Astrocyte of the cerebellum (primary cell): Measurements from ENCODE around the gene CCDC172.

Experiments
- DNase-seq: peaks from one replicate; pipeline ENCODE4 v3.0.0-alpha.2; 2011; ENCODE audit warnings: low read depth
- H3K4me3 ChIP-seq: 2 replicates; pipeline ENCODE4 v1.5.1; 2011; ENCODE audit warnings: mild to moderate bottlenecking, low read depth, low read length, moderate library complexity
- CTCF ChIP-seq: IDR thresholded peaks from 2 replicates; pipeline ENCODE4 v1.5.1; 2012; ENCODE audit warnings: low read length, low read depth, moderate library complexity, mild to moderate bottlenecking; ENCODE audit errors: missing control alignments
- in situ Hi-C: cut with HindIII; loops from 2 replicates; pipeline ENCODE4 v1.10.0; 2017; ENCODE audit warnings: low sequenced_read_pairs

Gene CCDC172

DNA sequence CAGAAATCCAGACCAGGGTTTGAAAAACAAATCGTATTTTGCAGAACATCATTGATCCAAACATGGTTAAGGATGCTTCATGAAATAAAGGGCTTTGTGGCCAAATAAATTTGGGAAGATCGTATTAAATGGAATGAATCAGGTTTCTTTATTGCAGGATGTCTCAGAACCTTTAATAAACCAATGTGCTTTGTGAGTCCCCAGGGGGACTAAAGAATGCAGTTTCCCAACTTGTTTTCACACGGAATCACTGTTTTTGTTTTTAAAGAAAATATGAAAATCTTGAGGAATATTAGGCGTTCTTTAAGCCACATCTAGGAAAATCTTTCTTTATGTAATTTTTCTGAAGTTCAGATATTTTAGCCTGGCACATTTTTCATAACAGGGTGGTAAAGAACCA is 16.8 kb upstream of the CCDC172 start:
- TF ChIP-seq CTCF = no peak
- H3K4me3 ChIP-seq = no peak overlapping the region
- in situ Hi-C loops = no loop called here
- no peak for DNase-seq

- no peak for TF ChIP-seq CTCF
- in situ Hi-C loops = no loop called here
- no peak overlapping the region for H3K4me3 ChIP-seq
- DNase-seq = no peak
These were observed 13.2 kb upstream of the CCDC172 start for GRCh38 chr10:116311016-116311415.

DNA sequence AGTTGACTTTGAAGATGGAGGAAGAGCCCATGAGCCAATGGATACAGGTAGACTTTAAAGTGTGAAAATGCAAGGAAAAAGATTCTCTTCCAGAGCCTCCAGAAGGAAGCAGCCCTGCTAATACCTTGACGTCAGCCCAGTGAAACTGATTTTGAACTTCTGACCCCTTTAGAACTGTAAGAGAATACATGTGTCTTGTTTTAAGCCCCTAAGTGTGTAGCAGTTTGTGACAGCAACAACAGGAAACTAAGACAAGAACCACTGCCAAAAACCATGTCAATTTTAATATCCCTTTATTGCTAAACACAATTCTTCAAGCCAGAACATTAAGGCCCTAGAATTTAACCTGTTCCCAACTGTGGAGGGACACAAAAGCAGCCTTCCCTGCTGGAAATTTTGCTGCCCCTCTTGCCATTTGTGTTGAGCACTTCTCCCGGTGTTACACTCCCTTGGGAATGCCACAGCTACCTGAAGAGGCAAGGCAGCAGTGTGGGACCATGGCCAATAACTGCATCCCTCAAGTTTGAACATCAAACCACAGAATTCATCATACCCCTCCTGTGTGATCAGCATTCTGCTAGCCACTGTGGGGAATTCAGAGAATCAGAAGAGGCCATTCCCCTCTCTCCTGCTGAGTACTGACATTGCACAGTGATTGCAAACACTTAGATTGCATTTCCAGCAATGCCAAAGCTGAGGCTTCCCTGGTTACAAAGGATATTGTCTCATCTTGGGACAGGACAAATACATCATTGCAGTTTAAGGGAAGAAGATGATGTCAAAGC is 12.3 kb upstream of the CCDC172 start:
- TF ChIP-seq CTCF = no peak
- H3K4me3 ChIP-seq = no peak overlapping the region
- peak; percentile 11 for DNase-seq
- in situ Hi-C loops = no loop called here

GRCh38 chr10:116312548-116312947 is 11.7 kb upstream of the CCDC172 start:
- DNase-seq = no peak
- no peak for TF ChIP-seq CTCF
- in situ Hi-C loops = no loop called here
- no peak overlapping the region for H3K4me3 ChIP-seq

DNA sequence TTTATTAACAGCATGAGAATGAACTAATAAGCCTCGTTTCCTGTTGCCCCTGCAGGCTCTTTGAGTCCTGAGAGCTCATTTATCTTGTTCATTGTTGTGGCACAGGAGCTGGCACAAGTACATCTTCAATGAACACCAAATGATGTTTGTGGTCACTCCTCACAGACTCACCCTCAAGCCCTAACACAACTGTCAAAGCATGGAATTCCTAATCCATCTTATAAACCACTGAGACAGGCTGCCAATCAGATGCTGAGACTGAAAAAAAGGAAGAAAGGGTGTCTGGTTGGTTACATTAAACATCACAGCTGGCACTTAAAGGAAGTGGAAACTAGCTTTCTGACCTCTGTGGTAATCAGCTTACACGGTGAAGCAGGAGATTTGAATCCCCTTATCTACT is 7.7 kb upstream of the CCDC172 start:
- peak; percentile 43 for DNase-seq
- no peak overlapping the region for H3K4me3 ChIP-seq
- no peak for TF ChIP-seq CTCF
- in situ Hi-C loops = no loop called here

GRCh38 chr10:116324951-116325635 is 845 bp downstream of the CCDC172 start:
- TF ChIP-seq CTCF = no peak
- H3K4me3 ChIP-seq = no peak overlapping the region
- no peak for DNase-seq
- in situ Hi-C loops = no loop called here
